Renal cortical epithelial cell (primary cell): ENCODE results near the gene SUPT4H1. TPM values are rescaled to one million over a fixed set of nuclear protein-coding genes. Genes with fewer than 3 reads are reported as not detected.

Experiments used
- DNase-seq: peaks from one replicate; pipeline ENCODE4 v3.0.0-alpha.2; 2011; ENCODE audit warnings: low read depth
- total RNA-seq: library from RNA; depleted of rRNA; stranded (reverse); fragments of >200 nt; gene quantifications from 2 replicates; pipeline ENCODE4 v1.2.3, GENCODE V29; 2014

Gene SUPT4H1
- total RNA-seq, 1 donor from 2014 or later: 85.3 TPM

- DNase-seq: no peak
Observed at GRCh38 chr17:58380207-58381123, 28.5 kb upstream of the SUPT4H1 start.

DNA sequence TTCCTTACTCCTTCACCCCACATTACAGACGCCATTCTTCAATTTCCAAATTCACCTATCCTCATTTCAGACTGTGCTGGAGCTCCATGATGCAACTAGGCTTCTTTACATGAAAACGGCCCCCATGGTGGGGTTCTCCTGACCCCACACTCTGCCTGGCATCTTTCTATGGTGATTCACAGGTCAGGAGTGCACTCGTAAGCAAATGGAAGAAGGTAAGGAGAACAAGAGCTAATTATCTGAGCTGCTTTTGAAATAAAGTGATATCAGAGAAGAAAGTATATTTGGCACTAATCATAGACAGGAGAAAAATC, 27.5 kb upstream of the SUPT4H1 start:
- no peak for DNase-seq

GRCh38 chr17:58378733-58379510, 26.9 kb upstream of the SUPT4H1 start:
- DNase-seq: no peak

GRCh38 chr17:58377661-58378060, 25.7 kb upstream of the SUPT4H1 start:
- DNase-seq: no peak

DNA sequence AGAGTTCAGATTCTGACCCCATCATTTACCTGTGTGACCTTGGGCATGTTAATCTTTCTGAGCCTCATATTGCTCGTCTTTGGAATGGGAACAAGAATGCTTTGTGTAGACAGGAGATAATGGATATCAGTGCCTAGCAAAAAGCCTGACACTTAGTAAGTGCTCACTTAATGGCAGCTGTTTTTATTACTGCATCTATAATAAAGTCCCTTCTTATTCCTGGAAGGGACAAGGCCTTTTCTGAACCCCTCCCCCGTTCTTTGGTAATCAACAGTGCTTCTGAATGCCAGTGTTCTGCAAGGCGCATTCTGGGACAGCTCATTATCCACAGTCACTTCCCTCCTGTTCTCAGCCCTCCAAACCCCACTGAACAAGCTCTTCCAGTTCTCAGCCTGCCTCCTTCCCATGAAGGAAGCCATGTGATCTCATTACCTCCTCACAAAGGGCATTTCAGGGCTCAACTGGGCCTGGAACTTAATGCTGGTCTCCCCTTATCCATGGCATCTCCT, 25.1 kb upstream of the SUPT4H1 start:
- peak; percentile 54 for DNase-seq

DNA sequence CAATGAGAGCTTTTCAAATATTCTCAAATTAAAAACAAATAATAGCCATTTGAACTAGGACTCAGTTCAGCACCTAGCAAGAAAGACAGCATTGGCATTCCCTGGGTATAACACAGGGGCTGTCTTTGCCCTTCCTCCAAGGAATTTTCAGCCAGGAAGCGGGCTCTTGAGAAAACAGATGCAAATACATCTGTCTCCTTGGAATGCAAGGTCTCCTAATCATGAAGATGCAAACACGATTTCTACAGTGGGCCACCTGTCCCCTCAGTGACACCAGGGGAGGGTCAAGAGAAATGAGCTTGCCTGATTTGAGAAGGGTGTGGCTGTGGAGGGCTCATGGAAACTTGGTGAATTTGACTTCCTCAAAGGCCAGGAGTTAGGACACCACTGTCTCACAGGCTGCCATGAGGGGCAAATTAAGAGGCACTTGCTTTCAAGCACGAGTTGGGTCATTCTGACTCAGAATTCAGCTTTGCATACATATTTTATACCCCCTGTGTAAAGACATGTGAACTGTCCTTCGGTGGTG, 24.5 kb upstream of the SUPT4H1 start:
- no peak for DNase-seq

DNA sequence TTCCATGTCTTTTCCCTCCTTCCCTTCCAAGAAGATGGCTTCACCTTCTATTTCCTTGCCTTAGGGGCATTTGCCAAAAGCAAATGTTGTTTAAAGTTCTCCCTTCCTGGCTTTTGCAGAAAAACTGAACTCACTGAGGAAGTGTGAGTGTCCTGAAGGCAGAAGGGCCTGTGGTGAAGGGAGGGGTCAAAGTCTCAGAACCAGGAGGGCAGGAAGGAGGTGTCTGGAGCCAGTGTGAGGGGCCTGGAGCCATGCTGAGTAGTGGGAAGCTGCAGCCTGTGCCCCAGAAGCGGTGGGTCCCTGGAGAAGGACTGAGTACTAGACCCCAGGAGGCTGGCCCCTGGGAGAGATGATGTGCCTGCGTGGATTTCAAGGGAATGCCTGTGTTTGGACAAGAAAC, 23.8 kb upstream of the SUPT4H1 start:
- no peak for DNase-seq

DNA sequence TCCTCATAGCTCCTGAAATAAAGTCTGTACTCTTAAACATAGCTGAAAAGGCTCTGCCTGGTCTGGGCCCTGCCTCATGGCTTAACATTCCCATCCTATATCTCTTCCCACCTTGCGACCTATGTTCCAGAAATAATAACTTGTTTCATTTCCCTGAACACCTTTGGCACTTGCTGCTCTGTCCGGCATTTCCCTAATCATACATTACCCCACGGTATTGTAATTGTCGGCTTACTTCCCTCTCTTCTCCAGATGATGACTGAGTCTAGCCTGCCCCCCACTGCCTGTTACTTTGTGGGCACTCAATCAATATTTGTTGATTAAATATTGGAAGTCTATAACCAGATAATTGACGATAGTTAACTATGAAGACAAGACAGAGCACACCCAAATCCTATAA, 23.3 kb upstream of the SUPT4H1 start:
- DNase-seq: no peak

DNA sequence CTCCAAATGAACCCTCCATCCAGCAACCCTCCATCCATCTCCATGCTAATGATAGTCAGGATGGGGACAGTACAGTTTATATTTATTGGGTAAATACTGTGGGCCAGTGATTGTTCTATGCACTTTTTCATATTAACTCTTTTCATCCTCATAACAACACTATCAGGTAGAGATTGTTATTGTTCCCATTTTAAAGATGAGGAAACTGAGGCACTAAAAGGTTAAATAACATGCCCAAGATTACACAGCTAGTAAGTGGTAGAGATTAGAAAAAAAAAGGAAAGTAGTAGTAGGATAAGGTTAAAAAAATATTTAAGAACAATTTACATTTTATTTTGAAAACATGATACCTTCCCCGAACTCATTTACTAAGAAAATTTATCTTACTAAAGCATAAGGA, 21.9 kb upstream of the SUPT4H1 start:
- DNase-seq: no peak

- DNase-seq: no peak
Observed at GRCh38 chr17:58373003-58373402, 21.0 kb upstream of the SUPT4H1 start.

DNA sequence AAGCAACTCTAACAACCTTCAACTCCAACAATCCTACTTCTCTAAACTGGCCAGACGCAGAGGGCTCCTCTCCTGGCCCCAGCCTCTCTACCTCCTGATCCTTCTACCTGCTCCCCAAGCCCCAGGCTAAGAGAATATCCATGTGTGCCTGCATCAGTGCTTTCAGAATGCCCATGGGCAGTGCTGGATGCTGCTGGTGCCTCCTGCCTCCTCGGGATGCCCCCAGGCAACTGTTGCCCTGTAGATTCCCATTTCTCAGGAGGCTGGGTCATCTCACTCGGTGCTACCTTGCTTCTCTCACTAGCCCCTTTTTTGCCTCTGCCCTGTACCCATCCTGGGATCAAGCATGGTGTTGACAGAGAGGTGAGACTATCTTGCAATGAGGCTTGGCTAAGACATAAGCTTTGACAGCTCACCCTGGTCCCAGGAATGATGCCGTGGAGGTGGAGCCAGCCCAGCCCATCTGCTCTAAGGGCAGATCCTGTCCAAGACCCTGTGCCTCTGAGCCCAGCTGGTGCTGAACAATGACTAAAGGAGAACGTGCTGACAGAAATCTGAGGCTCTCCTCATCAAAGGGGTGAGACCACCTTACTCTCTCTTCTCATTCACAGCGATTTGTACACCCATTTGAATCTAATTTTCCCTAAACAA, 19.4 kb upstream of the SUPT4H1 start:
- DNase-seq: no peak

DNA sequence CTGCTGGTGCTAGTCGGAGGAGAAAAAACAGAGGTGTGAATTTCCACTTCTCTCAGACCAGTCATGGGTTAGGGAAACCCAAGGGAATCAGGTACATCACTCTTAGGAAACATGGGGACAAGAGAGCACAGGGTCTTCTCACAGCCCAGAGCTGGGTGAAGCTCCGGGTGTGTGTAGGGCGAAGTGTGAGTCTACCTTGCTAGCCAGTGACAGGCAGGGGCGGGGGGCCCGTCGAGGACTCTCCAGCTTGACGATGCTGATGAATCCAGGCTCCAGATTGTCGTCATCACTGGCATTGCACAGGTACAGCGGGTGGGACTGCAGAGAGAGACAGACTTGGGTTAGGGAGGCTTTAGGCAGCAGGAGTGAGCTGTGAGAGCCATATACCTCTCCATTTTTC, 18.7 kb upstream of the SUPT4H1 start:
- no peak for DNase-seq

DNA sequence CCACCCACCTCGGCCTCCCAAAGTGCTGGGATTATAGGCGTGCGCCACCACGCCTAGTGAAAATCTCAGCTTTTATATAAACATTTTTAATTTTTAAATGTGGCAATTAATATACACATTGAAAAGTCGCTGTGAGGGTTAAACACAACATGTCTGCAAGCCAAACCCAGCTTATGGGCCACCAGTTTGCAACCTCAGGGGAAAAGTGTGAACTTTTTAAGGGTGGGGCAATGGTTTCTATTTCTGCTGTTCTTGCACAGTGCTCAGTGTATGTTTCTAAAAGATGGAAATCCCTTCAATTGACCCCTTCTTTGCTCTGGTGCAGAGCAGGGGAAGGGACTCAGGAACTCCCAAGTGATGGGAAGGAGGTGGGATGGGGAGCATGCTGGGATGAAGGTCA, 18.3 kb upstream of the SUPT4H1 start:
- no peak for DNase-seq

DNA sequence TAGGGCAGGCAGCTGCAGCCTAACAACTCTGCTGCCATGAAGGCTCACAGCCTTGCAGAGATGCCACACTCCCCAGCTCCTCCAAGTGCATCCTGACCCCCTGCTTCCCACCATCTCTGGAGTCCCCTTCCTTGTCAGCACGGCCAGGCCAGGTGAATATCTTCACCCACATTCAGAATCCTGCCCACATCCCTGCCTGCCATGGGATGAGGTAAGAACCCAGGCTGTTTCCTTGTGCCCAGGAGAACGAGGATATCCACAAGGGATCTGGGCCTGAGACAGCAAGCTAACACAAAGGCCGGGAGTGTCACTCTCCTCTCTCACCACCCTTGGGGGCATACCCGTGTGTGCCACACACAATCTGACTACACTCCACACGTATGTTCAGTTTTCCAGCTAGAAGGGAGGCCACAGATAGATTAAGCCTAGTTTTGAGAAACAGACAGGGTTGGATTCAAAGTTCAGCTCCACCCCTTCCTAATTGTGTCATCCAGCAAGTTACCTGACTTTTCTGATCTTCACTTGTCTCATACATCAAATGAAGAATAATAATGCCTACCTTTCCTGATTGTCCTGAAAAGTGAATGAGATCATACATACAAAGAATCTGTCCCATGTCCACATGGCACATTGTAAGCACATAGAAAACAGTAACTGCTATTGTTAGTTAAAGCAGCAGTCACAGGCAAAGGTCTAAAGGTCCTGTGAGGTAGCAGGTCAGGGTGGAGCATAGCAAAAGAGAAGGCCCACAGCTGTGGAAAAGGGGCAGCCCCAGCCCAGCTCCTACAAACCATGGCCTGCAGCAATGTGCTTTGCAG, 17.4 kb upstream of the SUPT4H1 start:
- no peak for DNase-seq

DNA sequence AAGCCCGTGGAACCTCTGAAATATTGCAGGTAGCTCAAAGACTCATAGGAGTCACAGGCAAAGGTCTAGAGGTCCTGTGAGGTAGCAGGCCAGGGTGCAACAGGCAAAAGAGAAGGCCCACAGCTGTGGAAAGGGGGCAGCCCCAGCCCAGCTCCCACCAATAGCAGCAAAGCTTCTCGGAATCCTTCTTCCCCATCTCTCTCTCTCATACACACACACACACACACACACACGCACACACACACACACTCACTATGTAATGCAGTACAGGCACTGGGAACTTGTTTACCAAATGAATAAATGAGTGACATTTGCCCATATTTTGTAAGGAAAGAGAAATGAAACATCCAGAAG, 16.8 kb upstream of the SUPT4H1 start:
- no peak for DNase-seq

DNA sequence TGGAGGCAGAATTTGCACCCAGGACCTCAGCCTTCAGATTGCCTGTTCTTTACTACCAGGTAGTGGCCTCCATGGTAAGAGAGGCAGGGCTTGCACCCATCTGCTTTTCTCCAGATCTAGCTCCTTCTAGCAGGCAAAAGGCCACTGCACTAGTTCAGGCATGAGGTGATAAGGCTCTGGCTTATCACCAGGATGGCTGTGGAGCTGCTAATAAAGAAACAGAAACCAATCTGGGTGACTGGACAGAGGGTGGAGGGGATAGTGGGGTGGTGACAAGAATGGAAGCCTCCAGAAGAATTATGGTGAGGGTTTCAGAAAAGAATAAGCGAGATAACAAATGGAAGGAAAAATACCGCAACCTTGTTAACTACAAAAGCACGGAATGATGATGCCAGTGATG, 15.5 kb upstream of the SUPT4H1 start:
- no peak for DNase-seq

GRCh38 chr17:58365980-58366595, 14.1 kb upstream of the SUPT4H1 start:
- DNase-seq: no peak

DNA sequence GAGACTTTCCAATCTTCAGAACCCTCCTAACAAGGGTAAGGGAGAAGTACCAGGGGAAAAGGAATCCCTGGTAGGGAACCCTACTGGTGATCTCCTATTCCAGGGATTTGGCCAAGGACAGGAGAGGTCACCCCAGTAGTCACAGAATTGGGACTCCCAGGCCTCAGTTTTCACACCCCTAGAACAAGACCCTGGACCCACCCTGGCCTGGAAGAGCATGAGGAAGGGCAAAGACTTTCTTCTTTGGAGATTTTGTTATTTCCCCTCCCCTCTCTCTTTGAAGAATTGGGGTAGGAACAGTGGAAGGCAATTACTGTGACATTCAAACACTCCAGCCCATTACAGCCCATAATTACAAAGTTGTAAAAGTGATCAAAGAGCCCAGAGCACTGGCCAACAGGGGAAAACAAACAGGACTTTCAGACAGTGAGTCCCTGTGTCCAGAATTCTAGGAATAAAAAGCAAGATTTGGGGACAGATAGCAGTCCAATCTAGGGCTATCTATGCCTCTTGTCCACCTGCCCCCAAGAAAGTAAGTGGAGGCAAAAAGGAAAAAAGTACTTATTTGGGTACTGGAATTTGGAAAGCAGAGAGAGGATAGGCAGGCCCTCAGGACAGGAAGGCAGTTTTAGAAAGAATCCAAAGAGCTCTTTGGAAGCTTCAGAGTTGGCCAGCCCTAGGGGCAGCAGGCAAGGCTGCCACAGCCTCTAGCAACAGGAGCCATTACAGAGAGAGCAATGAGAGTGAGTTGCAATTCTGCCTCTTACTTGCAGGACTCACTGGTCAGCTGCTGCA, 13.4 kb upstream of the SUPT4H1 start:
- no peak for DNase-seq

DNA sequence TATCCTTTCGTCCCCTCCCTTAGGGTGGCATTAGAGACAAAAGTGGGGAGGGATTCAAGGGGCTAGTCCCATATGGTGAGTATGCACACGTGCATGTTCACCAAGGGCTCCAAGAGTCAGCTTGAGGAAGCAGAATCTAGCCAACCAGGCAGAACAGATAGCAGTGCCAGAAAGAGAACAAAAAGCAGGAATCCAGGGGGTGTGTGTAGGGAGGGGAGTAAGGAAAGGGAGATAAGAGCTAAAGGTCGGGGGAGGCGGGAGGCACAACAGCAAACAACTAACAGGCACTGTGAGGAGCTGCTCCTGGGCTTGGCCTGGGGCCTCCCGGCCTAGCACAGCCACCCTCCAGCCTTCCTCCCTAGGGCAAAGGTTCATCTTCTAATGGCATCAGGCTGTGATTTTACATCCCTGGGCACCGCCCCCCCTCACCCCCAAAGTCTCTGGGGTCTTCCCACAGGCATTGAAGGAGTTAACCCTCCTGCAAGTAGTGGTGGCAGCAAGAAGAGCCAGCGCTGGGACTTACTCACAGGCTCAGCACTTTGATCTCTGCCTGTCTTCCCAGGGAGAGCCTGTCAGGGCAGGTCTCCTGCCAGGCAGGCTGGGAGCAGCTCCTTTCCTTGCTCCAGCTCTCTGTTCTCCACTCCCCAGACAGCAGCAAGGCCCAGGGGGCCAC, 12.4 kb upstream of the SUPT4H1 start:
- no peak for DNase-seq
